Mucosa of descending colon (tissue), 3 donors: Measurements from ENCODE around the gene ERC2. TPM values are rescaled to one million over a fixed set of nuclear protein-coding genes. Genes with fewer than 3 reads are reported as not detected.

Experiments used
- ATAC-seq: fragments of 200-7000 bp; cut with Tn5 transposase; one replicate; pipeline ENCODE4 v1.9.1; 2020; ENCODE audit warnings: mild to moderate bottlenecking, moderate library complexity
- DNase-seq, 3 donors: peaks; one replicate each; pipeline ENCODE4 v3.0.0-alpha.2; 2020
- H3K36me3 ChIP-seq: fragments of 200-600 bp; one replicate; pipeline ENCODE4 v1.8.0; 2021; ENCODE audit warnings: low read depth, mild to moderate bottlenecking
- H3K4me1 ChIP-seq: fragments of 200-600 bp; one replicate; pipeline ENCODE4 v1.8.0; 2021; ENCODE audit warnings: low read depth, mild to moderate bottlenecking
- H3K4me3 ChIP-seq: fragments of 200-600 bp; one replicate; pipeline ENCODE4 v1.8.0; 2021; ENCODE audit warnings: mild to moderate bottlenecking
- H3K9me3 ChIP-seq: fragments of 200-600 bp; one replicate; pipeline ENCODE4 v1.8.0; 2021; ENCODE audit warnings: mild to moderate bottlenecking
- CTCF ChIP-seq: fragments of 200-600 bp; IDR thresholded peaks from one replicate; pipeline ENCODE4 v1.8.0; 2022; ENCODE audit warnings: antibody characterized with exemption, mild to moderate bottlenecking
- intact Hi-C, 2 donors: fragments of 100-400 bp; cut with DNase I in 1 of 2; cut with micrococcal nuclease in 1 of 2; formaldehyde crosslinking; loops; one replicate each; pipeline versions ENCODE4 v1.11.0 to v1.11.1; 2022; cut with DNase I, micrococcal nuclease
- total RNA-seq, 3 donors: library from RNA; stranded (reverse); fragmentation: NEBNext Ultra II Directional in 2 of 3; extraction: Animal tissue kit (Norgen Biotek cat#: 25700) in 2 of 3; gene quantifications; one replicate each; pipeline versions ENCODE4 v1.2.1 to v1.2.4, GENCODE V29; 2021 to 2023
- donor health status: DM: no; HTN: no; CAD: no; lungs with moderate emphysema.
- donor health status: DM: no; HTN: no; CAD: no.
- donor health status: DM: no; HTN: yes; CAD: no.

Gene ERC2
- total RNA-seq, 3 donors from 2014 or later, result 0.06 to 1.8 (median 0.43) TPM

- intact Hi-C loops, result no loop called here
These were observed 748.8 kb downstream of the ERC2 start for GRCh38 chr3:55719508-55719907.

GRCh38 chr3:55719006-55719405 lies 749.3 kb downstream of the ERC2 start:
- no peak overlapping the region for H3K4me3 ChIP-seq
- intact Hi-C loops, result no loop called here
- no peaks in the 10 kb centered on the region for H3K9me3 ChIP-seq
- DNase-seq, result no peak
- no peak for TF ChIP-seq CTCF
- H3K4me1 ChIP-seq, result no peaks in the 10 kb centered on the region
- no peak for ATAC-seq
- H3K36me3 ChIP-seq, result no peaks in the 10 kb centered on the region

More at GRCh38 chr3:55719508-55719907, 748.8 kb downstream of the ERC2 start:
- DNase-seq, result no peak
- Histone ChIP-seq H3K36me3 (no peaks in the 10 kb centered on the region), H3K4me3 (no peak overlapping the region), H3K4me1 (no peaks in the 10 kb centered on the region), H3K9me3 (no peaks in the 10 kb centered on the region)
- no peak for TF ChIP-seq CTCF
- no peak for ATAC-seq

- TF ChIP-seq CTCF, result no peak
- Histone ChIP-seq H3K4me3 (no peak overlapping the region), H3K36me3 (no peaks in the 10 kb centered on the region), H3K9me3 (no peaks in the 10 kb centered on the region), H3K4me1 (no peaks in the 10 kb centered on the region)
- DNase-seq, result no peak
- intact Hi-C loops, result no loop called here
- ATAC-seq, result no peak
These were observed 749.7 kb downstream of the ERC2 start for GRCh38 chr3:55718521-55718921.

GRCh38 chr3:55718074-55718473 lies 750.2 kb downstream of the ERC2 start:
- TF ChIP-seq CTCF, result no peak
- no peaks in the 10 kb centered on the region for H3K36me3 ChIP-seq
- H3K4me1 ChIP-seq, result no peaks in the 10 kb centered on the region
- ATAC-seq (no peak), DNase-seq (no peak)
- intact Hi-C loops, result no loop called here
- no peak overlapping the region for H3K4me3 ChIP-seq
- H3K9me3 ChIP-seq, result no peaks in the 10 kb centered on the region

GRCh38 chr3:55717481-55717880 lies 750.8 kb downstream of the ERC2 start:
- TF ChIP-seq CTCF, result no peak
- Histone ChIP-seq H3K4me1 (no peaks in the 10 kb centered on the region), H3K4me3 (no peak overlapping the region), H3K9me3 (no peaks in the 10 kb centered on the region), H3K36me3 (no peaks in the 10 kb centered on the region)
- intact Hi-C loops, result no loop called here
- ATAC-seq (no peak), DNase-seq (no peak)

GRCh38 chr3:55716611-55717225 lies 751.5 kb downstream of the ERC2 start:
- TF ChIP-seq CTCF, result no peak
- no peaks in the 10 kb centered on the region for H3K36me3 ChIP-seq
- H3K9me3 ChIP-seq, result no peaks in the 10 kb centered on the region
- no peak overlapping the region for H3K4me3 ChIP-seq
- ATAC-seq (no peak), DNase-seq (no peak)
- no peaks in the 10 kb centered on the region for H3K4me1 ChIP-seq
- intact Hi-C loops, result no loop called here
